ENCODE measurements around the gene CYTH4. TPM values are rescaled to one million over a fixed set of nuclear protein-coding genes. Genes with fewer than 3 reads are reported as not detected.
"Not testable (repeated sequence)": the region's sequence is repeated elsewhere in the genome, so short reads cannot be mapped to it uniquely, and the experiment has no call there.

The CYTH4 gene, protein sequence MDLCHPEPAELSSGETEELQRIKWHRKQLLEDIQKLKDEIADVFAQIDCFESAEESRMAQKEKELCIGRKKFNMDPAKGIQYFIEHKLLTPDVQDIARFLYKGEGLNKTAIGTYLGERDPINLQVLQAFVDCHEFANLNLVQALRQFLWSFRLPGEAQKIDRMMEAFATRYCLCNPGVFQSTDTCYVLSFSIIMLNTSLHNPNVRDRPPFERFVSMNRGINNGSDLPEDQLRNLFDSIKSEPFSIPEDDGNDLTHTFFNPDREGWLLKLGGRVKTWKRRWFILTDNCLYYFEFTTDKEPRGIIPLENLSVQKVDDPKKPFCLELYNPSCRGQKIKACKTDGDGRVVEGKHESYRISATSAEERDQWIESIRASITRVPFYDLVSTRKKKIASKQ
- total RNA-seq, result 10 to 100 TPM; 13.5 to 75.9 (median 22.5) TPM

DNA sequence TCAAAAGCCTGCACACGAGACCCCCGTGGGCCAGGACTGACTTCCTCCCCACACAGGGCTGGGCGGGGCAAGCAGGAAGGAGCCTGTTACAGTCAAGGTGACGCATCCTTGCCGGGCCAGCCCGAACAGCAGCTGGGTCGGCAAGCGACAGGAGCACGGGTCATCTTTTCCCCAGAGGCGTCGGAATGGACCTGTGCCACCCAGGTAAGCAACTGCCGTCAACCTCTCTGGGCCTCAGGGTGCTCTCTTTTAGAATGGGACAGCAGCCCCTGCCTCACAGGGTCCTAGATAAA, at the start of gene CYTH4:
Gene CYTH4, plus strand, starts transcription at position 124 of the 293 bp plus-strand sequence. Its CDS starts 62 bp downstream, at position 186.
- peaks cover 0 to 8% (median 0%) of the 10 kb centered on the region in 4 donors for H3K4me1 ChIP-seq
- H3K27ac ChIP-seq, result peak within 1 kb of the TSS; percentile 69 to 86 (median 76)
- peak within 1 kb of the TSS; percentile 49 to 57 (median 52) for H3K4me3 ChIP-seq
- H3K9me3 ChIP-seq, result no peaks in the 10 kb centered on the region
- TF ChIP-seq POLR2A (IDR thresholded peaks at IDR 0.05), result peak in 1 of 2 donors; percentile 23
- TF ChIP-seq, protein P1, sequence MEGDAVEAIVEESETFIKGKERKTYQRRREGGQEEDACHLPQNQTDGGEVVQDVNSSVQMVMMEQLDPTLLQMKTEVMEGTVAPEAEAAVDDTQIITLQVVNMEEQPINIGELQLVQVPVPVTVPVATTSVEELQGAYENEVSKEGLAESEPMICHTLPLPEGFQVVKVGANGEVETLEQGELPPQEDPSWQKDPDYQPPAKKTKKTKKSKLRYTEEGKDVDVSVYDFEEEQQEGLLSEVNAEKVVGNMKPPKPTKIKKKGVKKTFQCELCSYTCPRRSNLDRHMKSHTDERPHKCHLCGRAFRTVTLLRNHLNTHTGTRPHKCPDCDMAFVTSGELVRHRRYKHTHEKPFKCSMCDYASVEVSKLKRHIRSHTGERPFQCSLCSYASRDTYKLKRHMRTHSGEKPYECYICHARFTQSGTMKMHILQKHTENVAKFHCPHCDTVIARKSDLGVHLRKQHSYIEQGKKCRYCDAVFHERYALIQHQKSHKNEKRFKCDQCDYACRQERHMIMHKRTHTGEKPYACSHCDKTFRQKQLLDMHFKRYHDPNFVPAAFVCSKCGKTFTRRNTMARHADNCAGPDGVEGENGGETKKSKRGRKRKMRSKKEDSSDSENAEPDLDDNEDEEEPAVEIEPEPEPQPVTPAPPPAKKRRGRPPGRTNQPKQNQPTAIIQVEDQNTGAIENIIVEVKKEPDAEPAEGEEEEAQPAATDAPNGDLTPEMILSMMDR (IDR thresholded peaks at IDR 0.05), result no peak
- H3K36me3 ChIP-seq, result no peaks in the 10 kb centered on the region
- H3K27me3 ChIP-seq, result no peaks in the 10 kb centered on the region
- DNase-seq, result peak; percentile 65 to 94 (median 93)

DNA sequence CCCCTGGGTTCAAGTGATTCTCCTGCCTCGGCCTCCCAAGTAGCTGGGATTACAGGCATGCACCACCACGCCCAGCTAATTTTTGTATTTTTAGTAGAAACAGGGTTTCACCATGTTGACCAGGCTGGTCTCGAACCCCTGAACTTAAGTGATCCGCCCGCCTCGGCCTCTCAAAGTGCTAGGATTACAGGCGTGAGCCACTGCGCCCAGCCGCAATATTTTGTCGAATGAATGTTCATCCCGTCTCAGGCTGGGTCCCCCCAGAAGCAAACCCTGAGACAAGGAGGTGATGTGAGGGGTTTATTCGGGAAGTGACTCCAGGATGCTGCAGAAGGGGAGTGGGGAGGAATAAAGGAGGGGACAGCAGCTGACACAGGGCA, 48.9 kb upstream of the CYTH4 start:
- H3K36me3 ChIP-seq, H3K9me3 ChIP-seq, H3K27me3 ChIP-seq, H3K4me3 ChIP-seq: not testable (repeated sequence)
- peak overlapping the region in 1 of 4 donors; percentile 91 for H3K27ac ChIP-seq
- peaks cover 0 to 67% (median 38%) of the 10 kb centered on the region in 4 donors for H3K4me1 ChIP-seq
- peak in 1 of 3 donors; percentile 37 for DNase-seq

DNA sequence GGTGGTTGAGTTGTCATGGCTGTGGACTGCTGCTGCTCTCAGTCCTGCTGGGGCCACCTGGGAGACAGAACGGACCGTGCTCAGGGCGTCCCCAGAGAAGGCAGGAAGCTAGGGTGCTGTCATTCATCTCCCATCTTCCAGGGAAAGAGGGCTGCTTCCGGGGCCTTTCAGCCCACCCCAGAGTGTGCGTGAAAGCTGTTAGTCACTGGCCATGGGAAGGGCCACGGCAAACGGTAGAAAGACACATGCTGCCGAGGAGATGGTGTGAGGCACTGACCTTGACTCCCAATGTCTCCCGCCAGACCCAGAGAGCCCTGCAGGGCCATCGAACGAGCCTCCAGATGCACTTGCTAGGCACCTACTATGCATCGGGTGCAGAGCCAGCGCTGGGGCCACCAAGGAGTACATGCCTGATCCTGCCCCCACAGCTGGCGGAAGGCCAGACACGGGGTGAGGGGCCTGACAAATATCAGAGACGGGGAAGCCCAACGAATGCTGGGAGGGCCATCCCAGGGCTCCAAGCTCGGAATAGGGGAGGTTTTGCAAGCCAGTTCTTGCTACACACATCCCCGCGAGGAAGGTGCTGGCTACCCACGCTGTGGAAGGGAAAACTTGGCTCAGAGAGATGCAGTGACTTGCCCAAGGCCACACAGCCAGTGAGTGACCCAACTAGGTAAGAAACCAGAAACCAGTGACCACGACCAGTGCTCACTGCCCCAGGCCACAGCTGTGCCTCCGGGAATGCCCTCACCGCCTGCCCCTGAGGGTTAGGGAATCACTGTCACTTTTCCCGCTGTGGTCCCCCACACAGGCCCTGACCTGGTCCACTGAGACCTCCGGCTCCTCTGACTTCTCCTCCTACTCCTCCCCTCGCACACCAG, 48.3 kb upstream of the CYTH4 start:
- TF ChIP-seq, protein P1 (IDR thresholded peaks at IDR 0.05), result no peak
- no peak for TF ChIP-seq POLR2A (IDR thresholded peaks at IDR 0.05)
- H3K27ac ChIP-seq, result peak overlapping the region in 1 of 4 donors; percentile 91
- no peaks in the 10 kb centered on the region for H3K27me3 ChIP-seq
- H3K36me3 ChIP-seq, result no peaks in the 10 kb centered on the region
- H3K4me3 ChIP-seq, result no peak overlapping the region
- H3K4me1 ChIP-seq, result peaks cover 0 to 62% (median 32%) of the 10 kb centered on the region in 4 donors
- peak in 1 of 3 donors; percentile 51 for DNase-seq
- H3K9me3 ChIP-seq, result no peaks in the 10 kb centered on the region

DNA sequence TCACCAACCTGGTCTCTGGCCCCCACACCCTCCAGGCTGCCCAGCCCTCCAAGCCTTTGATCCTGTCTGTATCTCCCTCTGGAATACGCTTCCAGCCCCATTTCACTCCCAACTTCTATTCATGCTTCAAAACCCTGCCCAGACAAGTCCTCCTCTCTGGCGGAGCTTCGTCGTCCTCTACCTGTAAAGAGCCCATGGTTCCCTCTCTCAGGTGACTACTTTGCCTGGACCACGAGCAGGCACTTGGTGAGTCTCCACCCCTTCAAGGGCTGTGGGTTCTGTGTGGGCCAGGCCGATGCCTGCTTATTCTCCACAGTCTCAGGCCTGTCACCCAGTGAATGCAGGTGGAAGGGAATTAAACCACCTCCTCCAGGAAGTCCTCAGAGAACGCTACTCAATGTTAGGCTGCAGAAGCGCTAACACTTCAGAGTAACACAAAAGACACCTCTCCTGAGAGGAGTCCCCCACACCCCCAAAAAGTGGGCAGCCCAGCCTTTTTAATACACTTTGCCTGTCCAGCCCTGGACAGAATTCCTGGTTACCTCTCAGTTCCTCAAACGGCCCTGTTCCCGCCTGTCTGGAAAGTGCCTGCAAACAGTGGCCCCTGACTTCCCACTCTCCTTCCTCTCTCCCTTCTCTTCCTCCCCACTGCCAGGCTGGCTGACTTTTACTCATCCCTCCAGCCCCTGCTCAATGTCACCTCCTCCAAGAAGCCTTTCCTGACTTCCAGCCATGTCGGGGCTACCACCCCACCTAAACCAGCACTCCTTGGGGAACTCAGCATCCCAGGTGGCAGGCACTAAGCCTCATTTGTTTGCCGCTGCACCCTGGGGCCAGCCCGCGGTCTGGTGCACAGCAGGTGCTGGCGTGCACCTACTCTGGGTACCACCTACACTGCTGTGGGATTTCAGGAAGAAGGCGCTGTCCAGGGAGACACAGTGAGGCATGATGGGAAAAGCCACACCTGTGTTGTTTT, 47.3 kb upstream of the CYTH4 start:
- H3K36me3 ChIP-seq, result no peaks in the 10 kb centered on the region
- TF ChIP-seq POLR2A (IDR thresholded peaks at IDR 0.05), result no peak
- TF ChIP-seq, protein P1 (IDR thresholded peaks at IDR 0.05), result no peak
- H3K27me3 ChIP-seq, result no peaks in the 10 kb centered on the region
- peak in 2 of 3 donors; percentile 49 to 58 for DNase-seq
- peak overlapping the region in 1 of 4 donors; percentile 91 for H3K27ac ChIP-seq
- no peak overlapping the region for H3K4me3 ChIP-seq
- H3K4me1 ChIP-seq, result peaks cover 0 to 61% (median 23%) of the 10 kb centered on the region in 4 donors
- H3K9me3 ChIP-seq, result no peaks in the 10 kb centered on the region

DNA sequence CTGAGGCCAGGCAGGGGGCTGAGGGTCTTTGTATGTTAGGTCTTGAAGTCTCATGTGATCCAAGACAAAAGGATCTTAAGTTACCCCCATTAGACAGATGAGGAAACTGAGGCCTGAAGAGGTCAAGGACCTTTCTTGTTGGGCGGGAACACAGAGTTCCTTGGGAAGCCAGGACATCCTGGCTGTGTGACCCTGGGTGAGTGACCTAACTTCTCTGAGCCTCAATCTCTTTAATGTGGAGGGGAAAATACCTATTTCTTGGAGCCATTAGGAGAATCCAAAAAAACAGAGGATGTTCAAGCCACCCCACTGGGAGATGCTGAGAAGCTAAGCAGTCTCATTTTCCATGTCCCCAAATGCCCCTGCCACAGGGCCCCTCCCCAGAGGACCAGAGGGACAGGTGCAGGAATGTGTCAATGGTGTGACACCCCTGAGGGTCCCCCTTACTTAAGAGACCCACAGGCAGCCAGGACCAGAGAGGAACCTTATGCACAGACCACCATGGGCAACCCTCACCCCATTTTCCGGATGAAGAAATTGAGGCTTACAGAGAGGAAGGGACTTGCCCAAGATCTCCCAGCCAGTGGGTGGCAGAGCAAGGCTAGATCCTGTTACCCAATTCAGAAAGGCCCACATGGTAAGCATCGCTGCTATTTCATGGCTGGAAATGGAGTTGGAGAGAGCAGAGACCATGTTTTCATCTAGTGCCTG, 46.3 kb upstream of the CYTH4 start:
- Histone ChIP-seq H3K36me3 (no peaks in the 10 kb centered on the region), H3K4me3 (no peak overlapping the region), H3K9me3 (no peaks in the 10 kb centered on the region), H3K4me1 (peaks cover 0 to 63% (median 19%) of the 10 kb centered on the region in 4 donors), H3K27me3 (no peaks in the 10 kb centered on the region), H3K27ac (peak overlapping the region in 2 of 4 donors; percentile 52 to 91)
- no peak for DNase-seq
- no peak for TF ChIP-seq POLR2A (IDR thresholded peaks at IDR 0.05)
- TF ChIP-seq, protein P1 (IDR thresholded peaks at IDR 0.05), result no peak

All from Peyer's patch (tissue), 4 donors.